IMR-90 (cell line): ENCODE data around the gene TEAD4. TPM values are rescaled to one million over a fixed set of nuclear protein-coding genes. Genes with fewer than 3 reads are reported as not detected.

Experiments
- ATAC-seq: fragments of 200-7000 bp; cut with Tn5 transposase; 2 replicates; pipeline ENCODE4 v1.9.1; 2020; ENCODE audit warnings: low read depth, mild to moderate bottlenecking, moderate library complexity
- BruUV-seq: library from RNA; stranded (reverse); fragments of 400-500 nt; replicated peaks from 2 replicates; lab custom pipeline; 2021; lab: Mats Ljungman, UMichigan
- CTCF ChIA-PET: fragments of 300-600 bp; formaldehyde crosslinking; extraction: SDS; loops from one replicate; lab custom pipeline; 2021; ENCODE audit warnings: antibody characterized with exemption; lab: Yijun Ruan, JAX
- POLR2A ChIA-PET: fragments of 300-600 bp; sonication (Branson Sonifier 250); formaldehyde crosslinking; loops from one replicate; lab custom pipeline; 2022; ENCODE audit warnings: antibody characterized with exemption; ENCODE audit not compliant: unreplicated experiment; lab: Charles Lee
- DNase-seq: peaks from one replicate; pipeline ENCODE4 v3.0.0; 2013
- H2AFZ ChIP-seq: replicated peaks from 2 replicates; pipeline ENCODE3; 2013; ENCODE audit warnings: low read length, mild to moderate bottlenecking; ENCODE audit not compliant: poor library complexity
- H2AK5ac ChIP-seq: 2 replicates; pipeline ENCODE4 v1.6.1; 2013; ENCODE audit warnings: low read depth, low read length, inconsistent platforms
- H2AK9ac ChIP-seq: replicated peaks from 2 replicates; pipeline ENCODE3; 2013; ENCODE audit warnings: mild to moderate bottlenecking, low read depth, low read length, moderate library complexity; ENCODE audit not compliant: poor library complexity
- H2BK120ac ChIP-seq: 2 replicates; pipeline ENCODE4 v1.6.1; 2013; ENCODE audit warnings: low read depth, low read length, inconsistent platforms
- H2BK15ac ChIP-seq: 3 replicates; pipeline ENCODE4 v1.6.1; 2013; ENCODE audit warnings: low read depth, low read length, inconsistent platforms
- H2BK20ac ChIP-seq: 2 replicates; pipeline ENCODE4 v1.6.1; 2013; ENCODE audit warnings: low read depth, mild to moderate bottlenecking, inconsistent platforms, low read length, moderate library complexity
- H2BK5ac ChIP-seq: 2 replicates; pipeline ENCODE4 v1.6.1; 2013; ENCODE audit warnings: mild to moderate bottlenecking, low read depth, low read length, inconsistent platforms; ENCODE audit not compliant: poor library complexity, severe bottlenecking
- H3K14ac ChIP-seq: replicated peaks from 2 replicates; pipeline ENCODE4 v1.6.1; 2013; ENCODE audit warnings: low read depth, low read length, inconsistent platforms
- H3K18ac ChIP-seq: 2 replicates; pipeline ENCODE4 v1.6.1; 2013; ENCODE audit warnings: low read depth, low read length, control low read depth
- H3K23ac ChIP-seq: 2 replicates; pipeline ENCODE4 v1.6.1; 2013; ENCODE audit warnings: low read depth, low read length, inconsistent platforms
- H3K27ac ChIP-seq: 2 replicates; pipeline ENCODE4 v1.5.1; 2013; ENCODE audit warnings: mild to moderate bottlenecking, control low read depth, low read length; ENCODE audit not compliant: insufficient read depth
- H3K27me3 ChIP-seq: 2 replicates; pipeline ENCODE4 v1.6.1; 2013; ENCODE audit warnings: low read length; ENCODE audit not compliant: control insufficient read depth, insufficient read depth
- H3K36me3 ChIP-seq: 2 replicates; pipeline ENCODE4 v1.6.1; 2013; ENCODE audit warnings: low read length, mixed read lengths; ENCODE audit not compliant: control insufficient read depth, insufficient read depth
- H3K4ac ChIP-seq: 2 replicates; pipeline ENCODE4 v1.6.1; 2013; ENCODE audit warnings: low read depth, low read length, inconsistent platforms
- H3K4me1 ChIP-seq: 2 replicates; pipeline ENCODE4 v1.6.1; 2013; ENCODE audit warnings: low read length, mixed read lengths; ENCODE audit not compliant: control insufficient read depth, insufficient read depth
- H3K4me2 ChIP-seq: 2 replicates; pipeline ENCODE4 v1.6.1; 2013; ENCODE audit warnings: low read depth, mild to moderate bottlenecking, control low read depth, low read length, moderate library complexity
- H3K4me3 ChIP-seq: 2 replicates; pipeline ENCODE4 v1.5.1; 2013; ENCODE audit warnings: low read depth, mild to moderate bottlenecking, control low read depth, low read length, moderate library complexity; ENCODE audit not compliant: insufficient read depth
- H3K56ac ChIP-seq: 2 replicates; pipeline ENCODE4 v1.6.1; 2013; ENCODE audit warnings: low read length, inconsistent platforms; ENCODE audit not compliant: insufficient read depth; ENCODE audit errors: extremely low read depth
- H3K79me1 ChIP-seq, 2 experiments: 2 replicates each; pipeline ENCODE4 v1.6.1; 2013; ENCODE audit warnings: low read length in 2 of 2, inconsistent platforms in 1 of 2, low read depth in 1 of 2
- H3K9ac ChIP-seq: 2 replicates; pipeline ENCODE4 v1.6.1; 2013; ENCODE audit warnings: low read depth, low read length, control low read depth
- H3K9me1 ChIP-seq: 2 replicates; pipeline ENCODE4 v1.6.1; 2013; ENCODE audit warnings: low read length, inconsistent platforms; ENCODE audit not compliant: insufficient read depth
- H3K9me3 ChIP-seq: 2 replicates; pipeline ENCODE4 v1.6.1; 2013; ENCODE audit warnings: low read length; ENCODE audit not compliant: control insufficient read depth, insufficient read depth
- H4K20me1 ChIP-seq: 2 replicates; pipeline ENCODE4 v1.6.1; 2013; ENCODE audit warnings: low read length, inconsistent platforms; ENCODE audit not compliant: insufficient read depth
- H4K5ac ChIP-seq: 2 replicates; pipeline ENCODE4 v1.6.1; 2013; ENCODE audit warnings: mild to moderate bottlenecking, low read depth, low read length, control low read depth
- H4K8ac ChIP-seq, 2 experiments: 2 replicates each; pipeline ENCODE4 v1.6.1; 2013; ENCODE audit warnings: low read depth in 2 of 2, low read length in 2 of 2, control low read depth in 1 of 2, inconsistent platforms in 1 of 2
- H4K91ac ChIP-seq: 2 replicates; pipeline ENCODE4 v1.6.1; 2013; ENCODE audit warnings: low read depth, low read length, inconsistent platforms; ENCODE audit not compliant: insufficient read depth
- BHLHE40 ChIP-seq: fragments of 150-350 bp; IDR thresholded peaks from 2 replicates; pipeline ENCODE4 v1.6.1; 2016; ENCODE audit warnings: mild to moderate bottlenecking, low read depth, low read length
- MAZ ChIP-seq: IDR thresholded peaks from 2 replicates; pipeline ENCODE4 v1.6.1; 2012; ENCODE audit warnings: low read depth, mild to moderate bottlenecking, low read length, improper control_type of control experiment, moderate library complexity, borderline replicate concordance
- NFE2L2 ChIP-seq: fragments of 150-350 bp; IDR thresholded peaks from 2 replicates; pipeline ENCODE4 v1.6.1; 2016; ENCODE audit warnings: low read depth, mild to moderate bottlenecking, low read length
- RFX5 ChIP-seq: IDR thresholded peaks from 2 replicates; pipeline ENCODE4 v1.8.0; 2012; ENCODE audit warnings: low read depth, mild to moderate bottlenecking, low read length, moderate library complexity
- WGBS, 2 experiments: methylation state at CpG; one replicate each; pipeline versions ENCODE4 v1.1.5 to v1.1.7; 2013; ENCODE audit warnings: missing lambda C conversion rate in 2 of 2; ENCODE audit not compliant: insufficient read length in 1 of 2; ENCODE audit errors: extremely low coverage in 2 of 2; 5-methylcytosine and 5-hydroxymethylcytosine counted together
- dilution Hi-C: fragments of 300-500 bp; cut with HindIII; formaldehyde crosslinking; loops from one replicate; pipeline ENCODE4 v1.14.3; 2018; ENCODE audit warnings: low sequenced_read_pairs; ENCODE audit not compliant: unreplicated experiment
- in situ Hi-C: fragments of 300-500 bp; cut with MboI; formaldehyde crosslinking; loops from 3 replicates; pipeline ENCODE4 v1.14.3; 2019; ENCODE audit warnings: low sequenced_read_pairs, inconsistent platforms, mixed read lengths
- intact Hi-C: fragments of 100-400 bp; cut with micrococcal nuclease; formaldehyde crosslinking; loops from 2 replicates; pipeline ENCODE4 v1.10.0; 2022
- polyA plus RNA-seq, 3 experiments: library from polyadenylated mRNA; depleted of rRNA; stranded (reverse); fragments of >200 nt; gene quantifications; 2 replicates each; pipeline ENCODE4 v1.2.3, GENCODE V29; 2012; ENCODE audit warnings: low replicate concordance in 1 of 3
- total RNA-seq: library from RNA; depleted of rRNA; stranded (reverse); fragments of >200 nt; gene quantifications from 2 replicates; pipeline ENCODE4 v1.2.3, GENCODE V29; 2012
- TF ChIP-seq, protein P1 (sequence below): conservative IDR thresholded peaks from 2 replicates; pipeline ENCODE4 v1.5.1; 2012; ENCODE audit warnings: mild to moderate bottlenecking, low read depth, low read length, improper control_type of control experiment

The TEAD4 gene
- total and polyA plus RNA-seq, 2 of the 4 experiments (the other 2 are of a cell fraction) = 8.8 to 24.9 TPM

GRCh38 chr12:2982361-2982760 is 23.2 kb downstream of the TEAD4 start:
- 94% methylated on average over 13 of the region's 13 CpGs; no CpG with 5 or more reads in 1 of the 2 experiments for WGBS, 2 experiments

More at GRCh38 chr12:2982361-2982760, 23.2 kb downstream of the TEAD4 start:
- Histone ChIP-seq H3K56ac (no peak overlapping the region), H2BK15ac (no peak overlapping the region), H4K91ac (no peak overlapping the region), H2AK5ac (no peak overlapping the region), H3K79me1 (peaks cover 7 to 50% of the 10 kb centered on the region in 2 experiments; a peak in 2 of 4 replicates), H3K27ac (no peak overlapping the region), H3K4me2 (no peak overlapping the region), H2BK120ac (no peak overlapping the region), H4K20me1 (peaks cover 18% of the 10 kb centered on the region), H2BK20ac (no peak overlapping the region), H2AK9ac (no peak overlapping the region), H3K9me3 (no peaks in the 10 kb centered on the region), H4K5ac (no peak overlapping the region), H3K4ac (no peak overlapping the region), H3K18ac (no peak overlapping the region), H3K27me3 (no peaks in the 10 kb centered on the region), H3K4me3 (no peak overlapping the region), H2BK5ac (no peak overlapping the region), H3K14ac (no peak overlapping the region), H3K4me1 (no peaks in the 10 kb centered on the region), H3K9me1 (peaks cover 4% of the 10 kb centered on the region; the same call in 1 of the 2 replicates), H3K36me3 (peaks cover 6% of the 10 kb centered on the region), H3K23ac (no peak overlapping the region), H3K9ac (no peak overlapping the region), H2AFZ (no peak overlapping the region), H4K8ac (no peak overlapping the region)
- in situ Hi-C loops (no loop called here), intact Hi-C loops (no loop called here), dilution Hi-C loops (no loop called here)
- ATAC-seq = no peak
- ChIA-PET POLR2A (no interaction called here), CTCF (no interaction called here)
- TF ChIP-seq, protein P1, sequence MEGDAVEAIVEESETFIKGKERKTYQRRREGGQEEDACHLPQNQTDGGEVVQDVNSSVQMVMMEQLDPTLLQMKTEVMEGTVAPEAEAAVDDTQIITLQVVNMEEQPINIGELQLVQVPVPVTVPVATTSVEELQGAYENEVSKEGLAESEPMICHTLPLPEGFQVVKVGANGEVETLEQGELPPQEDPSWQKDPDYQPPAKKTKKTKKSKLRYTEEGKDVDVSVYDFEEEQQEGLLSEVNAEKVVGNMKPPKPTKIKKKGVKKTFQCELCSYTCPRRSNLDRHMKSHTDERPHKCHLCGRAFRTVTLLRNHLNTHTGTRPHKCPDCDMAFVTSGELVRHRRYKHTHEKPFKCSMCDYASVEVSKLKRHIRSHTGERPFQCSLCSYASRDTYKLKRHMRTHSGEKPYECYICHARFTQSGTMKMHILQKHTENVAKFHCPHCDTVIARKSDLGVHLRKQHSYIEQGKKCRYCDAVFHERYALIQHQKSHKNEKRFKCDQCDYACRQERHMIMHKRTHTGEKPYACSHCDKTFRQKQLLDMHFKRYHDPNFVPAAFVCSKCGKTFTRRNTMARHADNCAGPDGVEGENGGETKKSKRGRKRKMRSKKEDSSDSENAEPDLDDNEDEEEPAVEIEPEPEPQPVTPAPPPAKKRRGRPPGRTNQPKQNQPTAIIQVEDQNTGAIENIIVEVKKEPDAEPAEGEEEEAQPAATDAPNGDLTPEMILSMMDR = no peak
- TF ChIP-seq BHLHE40 (no peak), RFX5 (no peak), MAZ (no peak), NFE2L2 (no peak)
- no TSS peak for BruUV-seq
- DNase-seq = no peak
